ENCODE results near the gene TTYH2.

Gene TTYH2

GRCh38 chr17:74297941-74298340 is 84.6 kb downstream of the TTYH2 start:
- FAIRE-seq = no peak

- FAIRE-seq = no peak
These were observed 85.4 kb downstream of the TTYH2 start for GRCh38 chr17:74298778-74299177.

GRCh38 chr17:74299226-74300009 is 86.0 kb downstream of the TTYH2 start:
- no peak for FAIRE-seq

GRCh38 chr17:74303305-74303704 is 89.9 kb downstream of the TTYH2 start:
- FAIRE-seq = no peak

- FAIRE-seq = no peak
These were observed 90.8 kb downstream of the TTYH2 start for GRCh38 chr17:74304184-74304583.

GRCh38 chr17:74305865-74306654 is 92.7 kb downstream of the TTYH2 start:
- FAIRE-seq = no peak

GRCh38 chr17:74307984-74308773 is 94.8 kb downstream of the TTYH2 start:
- no peak for FAIRE-seq

GRCh38 chr17:74309902-74310301 is 96.5 kb downstream of the TTYH2 start:
- no peak for FAIRE-seq
